DMS114 treated with DMSO at 0.1 percent for 48 hours (cell line): ENCODE results near the gene TADA2B.

ENCODE experiments used
- DNase-seq: peaks from one replicate; lab custom pipeline; 2025; ENCODE audit not compliant: unreplicated experiment; lab: John Stamatoyannopoulos, UW

TADA2B gene

GRCh38 chr4:7017446-7018048 is 25.6 kb upstream of the TADA2B start:
- DNase-seq: no peak

DNA sequence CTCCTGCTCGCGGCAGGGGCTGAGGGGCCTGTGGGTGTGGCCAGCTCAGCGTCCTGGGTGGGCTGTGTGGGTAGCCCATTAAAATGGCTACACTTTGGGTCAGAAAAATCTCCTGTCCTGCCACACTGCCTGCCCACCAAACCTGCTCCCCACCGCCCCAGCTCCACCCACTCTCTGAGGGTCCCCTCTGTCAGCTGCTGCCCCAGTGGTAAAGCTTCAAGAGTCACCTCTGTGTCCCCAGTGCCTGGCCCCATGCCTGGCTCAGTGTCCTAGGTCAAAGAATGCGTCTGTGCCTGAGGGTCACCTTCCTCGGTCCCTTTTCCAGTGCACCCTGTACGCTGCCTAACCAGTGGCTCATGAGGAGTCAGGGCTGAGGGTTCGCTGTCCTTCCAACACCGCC is 24.9 kb upstream of the TADA2B start:
- no peak for DNase-seq

- no peak for DNase-seq
Observed at GRCh38 chr4:7019367-7019766, 23.8 kb upstream of the TADA2B start.

DNA sequence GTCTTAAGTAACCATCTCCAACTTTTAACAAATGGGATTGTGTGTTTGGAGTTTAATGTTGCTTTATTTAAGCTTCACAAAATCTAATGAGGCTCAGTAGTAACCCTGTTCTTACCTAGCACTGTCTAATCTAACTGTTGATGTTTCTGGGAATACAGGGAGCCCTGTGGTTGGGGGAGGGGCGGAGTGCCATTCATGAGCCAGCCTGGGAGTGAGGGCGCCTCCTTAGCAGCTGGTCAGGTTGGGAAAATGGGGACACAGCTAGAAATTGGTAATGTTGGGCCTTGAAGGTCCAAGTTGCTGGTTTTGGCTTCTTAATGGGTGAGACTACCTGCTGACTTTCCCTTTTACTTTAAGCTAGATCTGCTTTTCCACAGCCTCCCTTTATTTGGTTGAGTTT is 22.9 kb upstream of the TADA2B start:
- no peak for DNase-seq

DNA sequence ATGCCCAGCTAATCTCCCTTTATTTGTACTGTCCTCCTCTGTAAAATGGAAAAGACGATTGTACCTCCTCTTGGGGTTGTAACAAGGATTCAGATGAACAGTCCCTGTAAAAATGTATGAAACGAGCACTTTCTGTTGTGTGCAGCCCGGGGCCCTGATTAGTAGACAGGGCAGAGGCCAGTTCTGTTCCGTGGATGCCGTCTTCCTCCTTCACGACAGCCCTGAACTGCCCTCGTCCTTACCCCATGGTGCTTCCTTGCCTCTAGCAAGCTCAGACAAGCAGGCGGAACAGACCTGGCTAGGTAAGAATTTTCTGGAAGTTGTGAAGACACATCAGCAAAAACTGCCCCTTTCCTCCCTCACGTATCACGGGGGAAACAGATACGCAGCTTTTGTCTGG is 22.3 kb upstream of the TADA2B start:
- DNase-seq: no peak

DNA sequence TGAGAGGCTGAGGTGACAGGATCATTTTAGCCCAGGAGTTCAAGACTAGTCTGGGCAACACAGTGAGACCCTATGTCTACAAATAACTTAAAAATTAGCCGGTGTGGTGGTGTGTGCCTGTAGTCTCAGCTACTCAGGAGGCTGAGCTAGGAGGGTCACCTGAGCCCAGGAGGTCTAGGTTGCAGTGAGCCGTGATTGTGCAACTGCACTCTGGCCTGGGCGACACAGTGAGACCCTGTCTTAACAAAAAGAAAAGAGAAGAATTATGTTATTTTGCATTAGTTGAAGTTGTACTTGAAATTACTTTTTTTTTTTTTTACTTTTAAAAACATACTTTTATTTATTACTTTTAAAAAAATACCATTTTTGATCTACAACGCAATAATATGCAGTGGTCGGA is 21.8 kb upstream of the TADA2B start:
- no peak for DNase-seq

DNA sequence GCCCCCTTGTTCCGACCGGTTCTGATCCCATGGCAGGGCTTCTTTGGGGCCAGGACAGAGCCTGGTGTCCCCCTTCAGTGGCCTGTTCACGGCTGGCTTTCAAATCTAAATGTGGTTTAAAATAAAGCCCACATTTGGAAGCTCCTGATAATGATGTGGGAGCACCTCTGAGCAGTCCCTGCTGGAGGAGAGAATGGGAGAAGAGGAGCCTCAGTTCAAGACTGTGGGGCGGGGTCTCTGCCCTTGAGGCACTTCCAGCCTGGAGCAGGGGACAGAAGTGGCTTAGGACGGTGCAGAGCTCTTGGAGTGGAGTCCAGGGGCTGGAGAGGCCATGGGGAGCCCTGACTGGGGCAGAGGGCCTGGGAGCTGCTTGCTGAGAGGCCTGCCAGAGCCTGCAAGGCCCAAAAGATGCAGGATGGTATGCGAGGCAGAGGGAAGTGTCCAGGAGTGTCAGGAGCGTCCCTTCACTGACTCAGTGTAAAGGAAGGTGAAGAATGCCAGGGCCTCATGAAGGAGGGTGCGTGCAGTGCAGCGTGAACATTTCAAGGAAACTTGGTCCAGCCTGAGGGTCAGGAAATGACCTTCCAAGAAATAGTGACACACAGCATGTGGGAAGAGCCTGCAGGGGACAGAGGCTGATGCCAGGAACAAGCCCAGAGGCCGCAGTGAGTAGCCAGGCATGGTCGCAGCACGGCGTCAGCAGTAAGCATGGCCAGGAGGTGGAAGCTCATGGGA is 21.1 kb upstream of the TADA2B start:
- no peak for DNase-seq

- DNase-seq: no peak
Observed at GRCh38 chr4:7023486-7023885, 19.7 kb upstream of the TADA2B start.

GRCh38 chr4:7023901-7024300 is 19.3 kb upstream of the TADA2B start:
- DNase-seq: no peak

- DNase-seq: no peak
Observed at GRCh38 chr4:7024336-7024890, 18.8 kb upstream of the TADA2B start.

GRCh38 chr4:7025040-7025602 is 18.1 kb upstream of the TADA2B start:
- DNase-seq: no peak

- DNase-seq: no peak
Observed at GRCh38 chr4:7026107-7026506, 17.1 kb upstream of the TADA2B start.

DNA sequence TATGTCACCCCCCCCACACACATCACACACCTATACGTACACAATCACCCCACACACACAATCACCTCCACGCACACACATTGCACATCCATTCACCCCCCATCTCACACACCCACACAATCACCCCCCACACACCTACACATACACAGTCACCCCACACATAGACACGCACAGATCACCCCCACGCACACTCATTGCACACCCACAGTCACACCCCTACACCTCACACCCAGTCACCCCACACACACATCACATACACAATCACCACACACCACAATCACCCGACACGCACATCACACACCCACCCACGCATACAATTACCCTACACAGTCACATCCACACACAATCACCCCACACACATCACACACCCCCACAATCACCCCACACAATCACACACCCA is 15.9 kb upstream of the TADA2B start:
- DNase-seq: no peak

GRCh38 chr4:7027913-7028312 is 15.3 kb upstream of the TADA2B start:
- no peak for DNase-seq

GRCh38 chr4:7029212-7029611 is 14.0 kb upstream of the TADA2B start:
- no peak for DNase-seq

DNA sequence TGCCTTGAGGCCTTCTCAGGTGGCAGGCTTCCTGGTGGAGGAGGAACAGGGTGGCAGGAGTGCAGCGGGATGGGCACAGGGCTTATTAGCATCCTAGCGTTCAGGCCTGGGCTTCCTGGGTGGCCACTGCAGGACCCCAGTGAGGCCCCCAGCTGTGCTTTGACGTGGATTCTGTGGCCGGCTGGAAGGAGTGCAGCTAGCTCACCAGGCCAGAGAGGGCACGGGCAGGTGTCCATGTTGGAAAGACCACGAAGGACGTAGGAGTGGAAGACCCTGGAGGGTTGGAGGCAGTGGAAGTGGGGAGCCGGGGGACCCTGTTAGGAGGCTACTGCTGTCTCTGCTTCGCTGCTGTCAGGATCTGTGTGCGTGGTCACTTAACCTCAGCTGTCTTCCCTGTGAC is 13.3 kb upstream of the TADA2B start:
- no peak for DNase-seq

DNA sequence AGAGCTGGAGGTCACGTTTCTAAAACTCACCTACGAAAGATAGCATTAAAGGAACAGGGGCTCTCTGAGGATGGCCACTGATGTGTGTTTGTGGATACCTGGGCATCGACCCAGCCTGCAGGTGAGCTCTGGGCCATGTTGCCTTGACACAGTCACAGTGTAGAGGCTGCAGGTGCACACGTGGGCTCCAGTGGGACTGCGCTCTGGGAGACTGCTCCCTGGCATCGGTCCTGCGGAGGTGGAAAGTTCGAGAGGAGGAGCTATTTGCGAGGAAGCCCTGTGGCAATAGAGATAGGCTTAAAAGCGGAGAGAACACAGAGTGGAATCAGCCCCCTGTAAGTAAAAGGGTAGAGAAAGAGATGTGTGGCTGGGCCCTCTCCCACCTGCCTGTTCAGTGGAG is 12.3 kb upstream of the TADA2B start:
- no peak for DNase-seq

- DNase-seq: no peak
Observed at GRCh38 chr4:7031558-7032449, 11.4 kb upstream of the TADA2B start.

- no peak for DNase-seq
Observed at GRCh38 chr4:7032596-7032995, 10.6 kb upstream of the TADA2B start.

DNA sequence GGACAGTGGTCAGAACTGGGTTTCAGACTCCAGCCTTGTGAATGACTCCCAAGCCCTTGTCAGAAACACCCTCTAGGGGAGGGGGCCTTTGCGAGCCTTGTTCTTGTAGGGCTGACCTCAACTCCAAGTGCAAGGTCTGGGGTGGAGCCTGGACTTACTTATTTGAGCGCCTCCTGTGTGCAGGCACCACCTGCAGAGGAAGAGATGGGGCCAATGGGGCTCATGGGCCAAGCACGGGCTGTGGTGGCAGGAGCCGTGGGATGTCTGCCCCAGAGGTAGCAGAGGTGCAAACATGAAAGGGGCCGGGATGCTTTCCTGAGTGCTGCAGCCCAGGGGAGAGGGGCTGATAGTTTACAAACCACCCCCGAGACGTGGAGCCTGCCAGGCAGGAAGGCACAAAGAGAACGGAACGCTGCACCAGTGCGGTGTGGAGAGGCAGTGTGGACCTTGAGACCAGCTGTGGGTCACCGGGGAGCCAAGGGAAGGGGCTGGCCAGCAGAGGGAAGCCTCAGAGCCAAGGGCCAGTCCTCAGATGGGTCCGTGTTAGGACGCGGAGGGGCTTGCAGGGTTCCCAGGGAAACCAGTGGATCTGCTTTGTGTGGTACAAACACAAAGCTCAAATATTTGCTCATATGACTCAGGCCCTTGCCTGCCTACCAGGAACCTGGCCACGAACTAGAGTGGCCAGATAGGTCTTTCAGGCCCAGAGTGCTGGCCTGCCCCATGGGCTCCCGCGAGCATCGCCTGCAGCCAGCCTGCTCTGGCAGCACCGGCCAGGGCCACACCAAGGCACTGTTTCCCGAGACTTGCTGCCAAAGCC is 8.7 kb upstream of the TADA2B start:
- DNase-seq: no peak

DNA sequence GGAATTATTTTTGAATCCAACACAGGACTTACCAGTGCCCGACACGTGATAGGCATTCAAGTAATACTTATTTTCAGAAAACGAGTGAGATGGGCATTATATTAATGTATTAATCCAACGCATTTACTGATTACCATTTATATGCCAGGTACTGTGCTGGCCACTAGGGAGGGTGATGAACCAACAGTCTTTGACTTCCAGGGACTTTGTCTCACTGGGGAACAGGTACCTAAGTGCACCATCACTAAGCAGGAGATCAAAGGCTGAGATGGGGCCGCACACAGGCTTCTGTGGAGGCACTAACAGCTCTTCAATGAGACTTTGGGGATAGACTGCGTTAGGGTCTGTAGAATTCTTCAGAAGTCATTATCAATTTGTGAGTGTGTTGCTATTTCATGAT is 5.7 kb upstream of the TADA2B start:
- DNase-seq: no peak
